KOPT-K1 (cell line): ENCODE results near the gene CHRD.

Experiments used
- H3K27ac ChIP-seq: fragments of 200-600 bp; sonication (generic); 2 replicates; pipeline ENCODE4 v1.5.1; 2016; ENCODE audit warnings: antibody characterized with exemption, mild to moderate bottlenecking, low read depth, low read length; ENCODE audit not compliant: poor library complexity, severe bottlenecking
- H3K36me3 ChIP-seq: fragments of 200-600 bp; sonication (generic); 2 replicates; pipeline ENCODE4 v1.5.1; 2017; ENCODE audit warnings: antibody characterized with exemption, mild to moderate bottlenecking, low read length, moderate library complexity; ENCODE audit not compliant: insufficient read depth
- H3K9me3 ChIP-seq: fragments of 200-600 bp; sonication (generic); 2 replicates; pipeline ENCODE4 v1.5.1; 2017; ENCODE audit warnings: antibody characterized with exemption, low read length, mild to moderate bottlenecking; ENCODE audit not compliant: insufficient read depth, poor library complexity, severe bottlenecking

CHRD gene

GRCh38 chr3:184395320-184395660 is 15.4 kb downstream of the CHRD start:
- Histone ChIP-seq H3K9me3 (no peaks in the 10 kb centered on the region), H3K36me3 (no peaks in the 10 kb centered on the region), H3K27ac (no peak overlapping the region)

GRCh38 chr3:184399410-184399809 is 19.6 kb downstream of the CHRD start:
- H3K36me3 ChIP-seq = no peaks in the 10 kb centered on the region
- H3K9me3 ChIP-seq = no peaks in the 10 kb centered on the region
- no peak overlapping the region for H3K27ac ChIP-seq

DNA sequence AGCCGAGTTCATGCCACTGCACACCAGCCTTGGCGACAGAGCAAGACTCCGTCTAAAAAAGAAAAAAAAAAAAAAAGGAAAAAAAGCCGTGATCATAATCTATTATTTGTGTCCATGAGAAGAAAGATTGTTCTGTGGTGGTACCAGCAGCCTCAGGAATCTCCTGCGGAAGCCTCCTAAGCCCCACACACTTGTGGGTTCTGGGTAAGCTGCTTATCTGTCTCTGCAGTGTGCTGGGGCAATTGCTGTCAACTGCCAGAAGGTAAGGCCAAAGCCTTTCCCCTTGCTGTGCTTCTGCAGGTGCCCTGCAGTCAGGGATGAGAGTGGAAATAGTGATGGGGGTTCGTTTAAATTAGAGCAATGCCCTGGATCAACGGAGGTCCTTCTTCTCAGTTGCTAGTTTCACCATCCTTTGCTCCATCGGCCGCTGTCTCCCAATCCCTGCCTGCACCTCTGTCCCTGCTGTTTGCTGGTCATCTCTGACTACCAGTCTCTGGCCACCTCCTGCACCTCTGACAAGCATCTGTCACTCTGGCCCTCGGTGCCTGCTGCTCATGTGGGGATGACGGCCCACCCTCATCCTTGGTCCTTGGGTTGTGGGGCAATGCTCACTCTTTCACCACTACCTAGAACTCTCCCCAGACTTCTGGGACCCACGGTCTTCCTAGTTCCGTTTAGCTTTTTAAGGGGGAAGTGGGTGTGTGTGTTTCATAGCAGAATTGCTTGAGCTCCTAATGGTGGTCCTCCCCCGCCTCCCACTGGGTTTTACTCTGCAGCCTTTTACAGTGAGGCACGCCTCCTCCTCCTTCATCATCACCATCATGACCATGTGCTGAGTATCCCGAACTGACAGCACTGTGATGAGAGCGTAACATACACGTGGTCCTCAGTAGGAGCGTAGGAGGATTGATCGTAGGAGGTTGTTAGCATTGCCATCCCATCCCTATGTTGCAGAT is 25.5 kb downstream of the CHRD start:
- H3K36me3 ChIP-seq = no peaks in the 10 kb centered on the region
- H3K27ac ChIP-seq = no peak overlapping the region

GRCh38 chr3:184409331-184409926 is 29.6 kb downstream of the CHRD start:
- no peaks in the 10 kb centered on the region for H3K9me3 ChIP-seq
- H3K36me3 ChIP-seq = no peaks in the 10 kb centered on the region
- no peak overlapping the region for H3K27ac ChIP-seq

More for the DNA sequence above, 25.5 kb downstream of the CHRD start:
- H3K9me3 ChIP-seq = no peaks in the 10 kb centered on the region

DNA sequence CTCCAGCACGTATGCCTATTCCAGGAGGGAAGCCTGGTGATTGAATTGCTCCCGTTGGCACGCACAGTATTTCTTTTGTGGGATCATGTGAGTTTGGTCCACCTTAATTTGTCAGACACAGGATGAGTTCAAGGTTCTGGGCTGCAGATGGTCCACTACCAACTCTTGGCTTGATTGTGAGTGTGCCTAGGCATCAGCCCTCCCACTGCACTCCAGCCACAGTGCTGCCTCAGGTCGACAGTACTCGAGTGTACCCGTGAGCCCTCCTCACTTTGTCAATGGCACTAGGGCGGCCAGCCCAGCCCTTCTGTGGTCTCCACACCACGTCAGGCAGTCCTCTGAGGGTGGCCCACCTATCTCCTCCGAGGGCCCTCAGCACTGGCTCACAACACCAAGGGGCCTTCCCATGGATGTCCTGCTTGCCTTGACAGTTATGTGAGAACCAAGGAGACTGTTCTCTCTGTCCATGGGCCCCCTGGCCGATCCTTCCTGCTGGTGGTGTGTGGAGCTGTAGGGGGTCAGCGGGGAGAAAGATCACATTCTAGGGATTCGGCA is 30.2 kb downstream of the CHRD start:
- Histone ChIP-seq H3K36me3 (no peaks in the 10 kb centered on the region), H3K27ac (no peak overlapping the region)

GRCh38 chr3:184414418-184415202 is 34.8 kb downstream of the CHRD start:
- Histone ChIP-seq H3K36me3 (no peaks in the 10 kb centered on the region), H3K27ac (no peak overlapping the region), H3K9me3 (no peaks in the 10 kb centered on the region)

More for the DNA sequence above, 30.2 kb downstream of the CHRD start:
- no peaks in the 10 kb centered on the region for H3K9me3 ChIP-seq

GRCh38 chr3:184415203-184415490 is 35.3 kb downstream of the CHRD start:
- Histone ChIP-seq H3K9me3 (no peaks in the 10 kb centered on the region), H3K27ac (no peak overlapping the region), H3K36me3 (no peaks in the 10 kb centered on the region)

- no peak overlapping the region for H3K27ac ChIP-seq
Measured at GRCh38 chr3:184417619-184418327, 37.9 kb downstream of the CHRD start.

DNA sequence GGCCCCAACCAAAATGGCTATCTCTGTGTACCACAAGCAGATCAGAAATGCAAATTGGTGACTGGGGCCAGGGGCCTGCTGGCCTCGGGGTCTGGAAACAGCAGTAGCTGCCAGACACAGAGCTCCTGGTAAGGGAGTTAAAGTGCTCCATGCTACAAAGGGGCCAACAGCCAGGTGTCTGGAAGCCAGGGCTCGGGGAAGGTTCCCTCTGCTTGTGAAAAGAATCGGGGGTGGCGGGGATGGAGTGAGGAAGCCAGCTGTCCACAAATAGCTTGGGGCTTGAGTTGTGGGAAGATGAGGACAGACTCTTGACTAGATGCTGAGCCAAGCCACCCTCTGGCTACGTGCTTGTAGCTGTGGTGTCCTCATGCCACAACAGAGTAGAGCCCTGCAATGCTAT is 39.3 kb downstream of the CHRD start:
- H3K27ac ChIP-seq = no peak overlapping the region
- H3K9me3 ChIP-seq = peaks cover 3% of the 10 kb centered on the region

More at GRCh38 chr3:184417619-184418327, 37.9 kb downstream of the CHRD start:
- Histone ChIP-seq H3K9me3 (peaks cover 3% of the 10 kb centered on the region), H3K36me3 (no peaks in the 10 kb centered on the region)

DNA sequence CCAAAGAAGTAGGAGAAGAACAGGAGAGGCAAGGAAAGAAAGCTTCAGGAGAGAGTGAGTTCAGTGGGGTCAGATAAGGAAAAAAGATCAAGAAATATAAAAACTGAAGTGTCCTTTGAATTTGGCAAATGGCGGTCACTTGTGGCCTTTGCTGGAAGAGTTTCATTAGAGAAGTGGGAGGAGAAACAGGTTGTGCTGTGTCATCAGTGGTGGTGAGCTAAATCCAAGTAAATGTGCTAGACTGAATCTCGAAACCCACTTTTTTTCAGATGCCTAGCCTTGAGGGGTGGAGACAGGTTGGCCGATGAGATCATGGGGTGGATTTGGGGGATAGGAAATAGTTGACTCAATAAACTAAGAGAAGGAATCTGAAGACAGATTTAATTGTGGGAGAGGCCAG is 43.7 kb downstream of the CHRD start:
- H3K36me3 ChIP-seq = no peaks in the 10 kb centered on the region
- no peak overlapping the region for H3K27ac ChIP-seq
- peaks cover 3% of the 10 kb centered on the region for H3K9me3 ChIP-seq

More for the DNA sequence above, 39.3 kb downstream of the CHRD start:
- no peaks in the 10 kb centered on the region for H3K36me3 ChIP-seq

GRCh38 chr3:184426691-184427141 is 46.9 kb downstream of the CHRD start:
- Histone ChIP-seq H3K36me3 (no peaks in the 10 kb centered on the region), H3K9me3 (peaks cover 3% of the 10 kb centered on the region), H3K27ac (no peak overlapping the region)

DNA sequence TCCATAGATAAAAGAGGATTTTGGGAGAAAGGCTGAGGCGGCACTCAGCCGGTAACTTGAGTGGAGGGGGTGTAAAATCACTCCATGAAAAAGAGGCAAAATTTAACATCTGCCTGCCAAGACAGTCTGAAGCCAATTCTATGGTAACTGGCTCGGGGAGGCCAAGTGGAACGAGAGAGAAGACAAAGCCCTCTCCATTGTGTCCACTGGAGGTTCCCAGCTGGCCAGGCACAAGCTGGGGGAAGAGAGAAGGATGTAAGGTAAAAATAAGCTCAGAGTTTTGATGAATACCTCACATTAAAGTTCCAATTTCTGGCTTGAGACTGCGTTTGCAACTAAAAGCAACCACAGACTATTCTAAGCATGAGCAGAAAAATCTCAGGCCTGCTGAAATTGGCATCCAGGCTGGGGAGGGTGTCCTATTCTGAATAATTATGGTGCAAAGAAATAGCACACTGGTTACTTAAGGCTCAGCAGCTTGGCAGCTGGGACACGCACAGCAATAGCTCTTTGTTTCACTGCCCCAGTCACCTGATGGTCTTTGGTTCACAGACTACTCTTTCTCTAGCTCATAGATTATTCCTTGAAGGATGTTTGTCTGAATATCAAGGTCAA is 48.8 kb downstream of the CHRD start:
- H3K27ac ChIP-seq = no peak overlapping the region
- no peaks in the 10 kb centered on the region for H3K36me3 ChIP-seq
- H3K9me3 ChIP-seq = no peaks in the 10 kb centered on the region

DNA sequence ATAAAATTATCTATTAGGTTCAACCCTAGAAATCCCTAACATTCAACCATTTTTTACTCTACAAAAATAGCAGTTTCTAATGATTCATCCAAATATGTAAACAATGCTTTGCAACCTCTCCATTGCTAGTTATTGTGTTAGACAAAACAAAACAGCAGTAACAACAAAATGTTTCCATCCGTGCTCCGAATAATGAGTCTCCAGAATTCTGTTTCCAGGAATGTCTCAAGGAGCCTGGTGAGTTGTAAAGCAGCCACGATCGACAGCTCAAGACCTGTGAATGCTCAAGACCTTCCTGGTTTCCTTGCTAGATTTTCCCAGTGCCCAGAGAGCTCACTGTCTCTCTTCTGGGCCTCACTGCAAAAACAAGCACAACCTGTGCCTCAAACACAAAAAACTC is 49.9 kb downstream of the CHRD start:
- Histone ChIP-seq H3K27ac (no peak overlapping the region), H3K36me3 (no peaks in the 10 kb centered on the region), H3K9me3 (no peaks in the 10 kb centered on the region)

- H3K27ac ChIP-seq = no peak overlapping the region
- H3K36me3 ChIP-seq = no peaks in the 10 kb centered on the region
- no peaks in the 10 kb centered on the region for H3K9me3 ChIP-seq
Measured at GRCh38 chr3:184430940-184431339, 51.1 kb downstream of the CHRD start.
